ENCODE data around the gene CHCHD4.

CHCHD4 gene

GRCh38 chr3:14124615-14125192 lies at the start of gene CHCHD4, which contains the start of gene TMEM43:
Gene CHCHD4, minus strand, starts transcription at chr3:14124870. Its CDS starts 194 bp downstream, at chr3:14124676.
Gene TMEM43, plus strand, starts transcription at chr3:14125052. Its CDS starts 142 bp downstream, at chr3:14125194.
- DNase-seq, result peak; percentile 96 to 98

DNA sequence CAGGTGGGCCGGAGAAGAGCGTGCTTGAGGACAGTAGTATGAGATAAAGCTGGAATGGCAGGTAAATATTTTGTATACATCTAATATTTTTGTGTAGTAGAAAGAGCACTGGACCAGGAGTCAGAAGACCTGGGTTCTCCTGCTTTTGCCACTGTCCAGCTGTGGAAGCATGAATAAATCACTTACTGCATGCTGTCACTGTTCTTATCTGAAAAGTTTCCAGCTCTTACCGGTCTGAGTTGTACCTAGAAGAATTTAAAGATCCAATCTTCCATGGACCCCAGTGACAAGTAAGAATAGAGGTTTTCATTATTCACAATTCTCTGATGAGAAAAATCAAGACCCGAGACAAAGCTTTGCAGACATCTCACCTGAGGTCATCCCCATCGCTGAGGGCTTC lies 47.8 kb upstream of the CHCHD4 start:
- DNase-seq, result no peak

GRCh38 chr3:14170531-14171159 lies 46.0 kb upstream of the CHCHD4 start:
- DNase-seq, result no peak

GRCh38 chr3:14169871-14170270 lies 45.2 kb upstream of the CHCHD4 start:
- DNase-seq, result no peak

DNA sequence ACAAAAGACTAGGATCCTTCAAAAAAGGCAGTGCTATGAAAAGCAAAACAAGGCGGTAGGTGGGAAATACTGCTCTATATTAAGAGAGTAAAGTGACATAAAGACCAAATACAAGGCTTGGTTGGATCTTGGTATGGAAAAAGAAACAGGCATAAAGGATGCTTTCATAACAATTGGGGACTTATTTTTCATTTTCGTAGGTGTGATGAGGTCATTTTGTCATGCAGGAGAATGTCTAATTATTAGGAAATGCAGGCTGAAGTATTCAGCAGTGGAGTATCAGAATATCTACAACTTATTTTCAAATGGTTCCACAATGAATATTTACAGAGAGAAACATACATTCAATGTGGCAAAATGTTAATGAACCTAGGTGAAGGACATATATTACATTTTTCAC lies 44.8 kb upstream of the CHCHD4 start:
- no peak for DNase-seq

GRCh38 chr3:14166877-14167603 lies 42.4 kb upstream of the CHCHD4 start:
- no peak for DNase-seq

DNA sequence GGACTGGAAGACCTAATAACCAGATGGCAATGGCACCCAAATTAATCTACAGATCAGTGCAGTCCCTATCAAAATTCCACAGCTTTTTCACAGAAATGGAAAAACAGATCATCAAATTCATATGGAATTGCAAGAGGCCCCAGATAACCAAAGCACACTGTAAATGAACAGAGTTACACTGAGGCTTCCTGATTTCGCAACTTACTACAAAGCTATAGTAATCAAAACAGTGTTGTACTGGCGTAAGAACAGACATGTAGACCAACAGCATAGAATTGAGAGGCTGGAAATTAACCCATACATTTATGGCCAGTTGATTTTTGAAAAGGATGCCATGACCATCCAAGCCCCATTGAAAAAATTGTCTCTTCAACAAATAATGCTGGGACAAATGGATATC lies 37.5 kb upstream of the CHCHD4 start:
- DNase-seq, result no peak

DNA sequence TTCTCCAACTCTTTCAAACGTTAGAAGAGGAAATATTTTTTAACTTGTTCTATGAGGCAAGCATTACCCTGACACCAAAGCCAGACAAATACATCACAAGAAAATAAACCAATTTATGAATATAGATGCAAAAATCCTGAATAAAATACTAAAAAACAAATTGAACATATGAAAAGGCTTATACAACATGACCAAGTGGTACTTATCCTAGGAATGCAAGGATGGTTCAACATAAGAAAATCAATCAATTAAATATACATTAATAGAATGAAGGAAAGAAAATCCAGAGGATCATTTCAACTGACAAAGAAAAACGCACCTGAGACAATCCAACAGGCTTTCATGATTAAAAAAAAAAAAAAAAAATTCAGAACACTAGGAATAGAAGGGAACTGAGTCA lies 36.6 kb upstream of the CHCHD4 start:
- DNase-seq, result no peak

GRCh38 chr3:14159426-14159825 lies 34.8 kb upstream of the CHCHD4 start:
- DNase-seq, result no peak

GRCh38 chr3:14158370-14158769 lies 33.7 kb upstream of the CHCHD4 start:
- DNase-seq, result no peak

- no peak for DNase-seq
Observed at GRCh38 chr3:14157951-14158350, 33.3 kb upstream of the CHCHD4 start.

DNA sequence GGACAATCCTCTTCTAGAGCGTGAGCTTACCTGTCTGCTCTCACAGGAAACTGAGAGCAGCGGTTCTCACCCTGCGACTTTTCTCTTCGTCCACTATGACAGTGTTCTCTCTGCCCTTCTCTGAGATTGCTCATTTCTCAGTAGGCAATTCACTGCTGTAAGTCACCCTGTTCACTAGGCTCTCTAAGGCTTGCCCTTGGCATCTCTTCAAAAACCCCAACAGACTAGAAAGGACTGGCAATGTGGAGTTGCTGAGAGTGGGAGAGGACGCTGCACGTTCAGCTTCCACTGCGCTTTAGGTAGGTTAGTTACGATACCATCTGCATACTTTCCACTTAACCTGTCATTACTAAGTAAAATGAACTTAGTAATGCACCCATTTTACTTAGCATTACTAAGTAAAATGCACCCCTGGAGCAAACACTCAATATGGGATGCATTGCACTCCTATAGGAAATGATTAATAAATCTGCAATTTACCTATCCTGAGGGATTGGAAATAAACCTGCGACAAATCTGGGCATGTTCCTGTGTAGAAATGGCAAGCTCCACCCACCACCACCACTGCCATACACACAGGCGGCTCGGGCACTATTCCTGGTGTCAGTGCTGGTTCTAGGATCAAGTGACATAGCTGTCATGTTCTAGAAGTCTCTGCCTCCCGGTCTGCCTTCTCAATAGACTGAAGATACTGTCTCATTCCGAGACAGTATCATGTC lies 32.3 kb upstream of the CHCHD4 start:
- no peak for DNase-seq

GRCh38 chr3:14156201-14156600 lies 31.5 kb upstream of the CHCHD4 start:
- no peak for DNase-seq

DNA sequence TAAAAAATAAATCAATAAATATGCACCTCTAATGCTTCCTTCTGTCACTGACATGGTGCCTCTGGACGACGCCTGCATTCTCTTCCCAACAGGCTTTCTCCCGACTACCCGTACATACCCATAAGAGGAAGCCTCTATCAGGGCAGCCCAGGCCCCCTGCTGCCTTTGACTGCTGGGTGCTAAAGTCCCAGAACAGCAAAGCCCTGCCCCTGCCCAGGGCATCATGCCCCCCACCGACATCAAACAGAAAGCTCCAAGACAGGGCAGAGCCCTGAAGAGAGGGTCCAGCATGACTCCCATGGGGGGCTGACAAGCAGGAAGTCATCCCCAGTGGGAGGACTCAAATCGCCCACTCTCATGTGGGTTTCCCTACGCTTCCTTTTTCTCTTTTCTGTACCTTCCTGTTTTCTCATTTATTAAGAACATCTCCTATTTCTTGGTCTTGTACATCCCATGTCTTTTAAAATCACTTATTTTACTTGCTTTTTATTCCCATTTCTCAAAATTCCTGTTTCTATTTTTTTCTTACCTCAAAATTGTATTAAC lies 30.3 kb upstream of the CHCHD4 start:
- DNase-seq, result no peak

GRCh38 chr3:14154276-14154675 lies 29.6 kb upstream of the CHCHD4 start:
- DNase-seq, result no peak

DNA sequence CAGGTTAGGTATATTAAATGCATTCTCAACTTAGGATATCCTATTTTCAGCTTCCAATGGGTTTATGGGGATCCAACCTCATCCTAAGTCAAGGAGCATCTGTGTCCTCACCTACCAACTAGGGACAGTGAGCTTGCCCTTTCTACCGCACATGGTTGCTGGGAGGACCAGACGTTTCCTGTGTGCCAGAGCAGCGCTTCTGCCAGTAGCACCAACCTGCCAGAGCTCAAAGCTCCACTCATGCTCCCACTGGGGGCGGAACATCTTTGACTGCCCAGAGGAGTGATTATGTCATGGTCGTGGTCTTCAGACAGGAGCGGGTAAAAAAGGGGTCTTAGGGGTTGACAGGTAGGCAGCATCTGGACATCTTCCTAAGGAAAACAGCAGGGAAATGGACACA lies 29.0 kb upstream of the CHCHD4 start:
- DNase-seq, result no peak

DNA sequence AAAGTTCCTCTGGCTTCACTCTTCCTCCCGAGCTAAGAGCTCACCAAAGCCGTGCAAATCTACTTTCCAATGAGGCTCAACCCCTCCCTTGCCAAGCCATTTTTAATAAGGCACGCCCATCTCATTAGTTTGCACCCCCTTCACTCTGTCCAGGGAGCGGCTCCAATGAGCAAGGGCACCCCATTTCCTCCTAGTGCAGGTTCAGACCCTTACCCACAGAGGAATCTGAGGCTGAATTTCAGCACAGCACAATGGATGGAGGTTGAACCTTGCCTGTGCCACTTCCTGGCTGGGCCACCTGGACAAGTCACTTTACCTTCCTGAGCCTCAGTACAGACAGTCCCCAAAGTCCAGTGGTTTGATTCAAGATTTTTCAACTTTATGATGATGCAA lies 28.3 kb upstream of the CHCHD4 start:
- no peak for DNase-seq

DNA sequence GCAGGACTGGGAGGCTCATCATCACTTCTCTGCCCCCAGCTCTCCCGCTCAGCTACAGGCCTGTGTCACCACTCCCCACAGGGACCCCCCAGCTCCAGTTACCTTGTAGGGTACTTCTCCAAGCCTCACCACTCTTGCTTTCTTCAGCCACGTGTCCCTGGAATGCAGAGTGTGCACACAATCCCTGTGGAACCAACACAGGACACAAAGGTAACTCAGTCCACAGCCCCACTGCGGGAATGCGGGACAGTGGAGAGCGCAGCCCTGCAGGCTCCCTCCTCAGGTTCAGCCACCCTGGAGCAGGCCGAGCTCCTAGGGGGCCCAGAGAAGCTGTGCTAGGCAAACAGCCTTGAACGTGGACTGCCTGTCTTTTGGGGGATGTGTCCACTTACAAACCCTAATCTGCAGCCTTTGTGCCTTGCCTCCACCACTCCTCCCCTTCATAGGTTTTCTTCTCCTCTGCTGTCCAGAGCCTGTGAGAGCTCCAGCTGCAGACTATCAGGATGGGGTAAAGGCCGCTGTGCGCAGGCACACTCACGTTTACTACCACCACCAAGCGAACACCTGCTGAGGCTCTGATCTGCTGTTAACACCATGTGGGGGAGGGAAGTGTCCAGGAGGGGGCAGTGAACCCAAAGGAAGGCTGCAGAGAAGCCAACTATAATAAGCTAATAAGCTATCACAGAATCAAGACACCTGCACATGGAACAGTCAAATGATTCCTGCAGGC lies 27.7 kb upstream of the CHCHD4 start:
- DNase-seq, result no peak

DNA sequence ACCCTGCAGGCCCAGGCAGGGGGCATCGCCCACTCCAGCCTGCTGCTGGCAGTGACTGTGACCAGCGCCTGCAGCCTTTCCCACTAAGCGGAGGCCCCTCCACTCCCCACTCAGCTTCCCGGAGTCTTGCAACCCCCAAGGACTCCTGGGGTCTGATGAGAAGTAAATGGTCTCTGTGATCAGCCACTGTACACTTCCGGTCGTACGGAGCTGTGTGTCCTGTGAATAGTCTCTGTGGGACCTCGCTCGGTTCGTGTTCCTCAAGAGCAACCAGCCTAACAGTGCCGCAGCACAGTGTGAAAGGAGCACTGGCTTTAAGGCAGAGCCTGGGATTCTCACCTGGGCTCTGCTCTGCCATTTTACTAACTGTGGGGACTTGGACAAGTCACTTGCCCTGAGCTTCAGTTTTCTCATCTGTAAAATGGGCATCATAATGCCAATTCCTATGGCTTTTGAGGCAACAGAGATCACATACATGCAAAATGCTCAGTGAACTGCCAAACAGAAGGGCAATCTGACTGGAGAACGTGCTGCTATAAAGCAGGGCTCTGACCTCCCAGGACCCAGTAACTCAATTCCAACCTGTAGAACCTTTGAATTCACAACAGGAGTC lies 26.9 kb upstream of the CHCHD4 start:
- DNase-seq, result no peak

DNA sequence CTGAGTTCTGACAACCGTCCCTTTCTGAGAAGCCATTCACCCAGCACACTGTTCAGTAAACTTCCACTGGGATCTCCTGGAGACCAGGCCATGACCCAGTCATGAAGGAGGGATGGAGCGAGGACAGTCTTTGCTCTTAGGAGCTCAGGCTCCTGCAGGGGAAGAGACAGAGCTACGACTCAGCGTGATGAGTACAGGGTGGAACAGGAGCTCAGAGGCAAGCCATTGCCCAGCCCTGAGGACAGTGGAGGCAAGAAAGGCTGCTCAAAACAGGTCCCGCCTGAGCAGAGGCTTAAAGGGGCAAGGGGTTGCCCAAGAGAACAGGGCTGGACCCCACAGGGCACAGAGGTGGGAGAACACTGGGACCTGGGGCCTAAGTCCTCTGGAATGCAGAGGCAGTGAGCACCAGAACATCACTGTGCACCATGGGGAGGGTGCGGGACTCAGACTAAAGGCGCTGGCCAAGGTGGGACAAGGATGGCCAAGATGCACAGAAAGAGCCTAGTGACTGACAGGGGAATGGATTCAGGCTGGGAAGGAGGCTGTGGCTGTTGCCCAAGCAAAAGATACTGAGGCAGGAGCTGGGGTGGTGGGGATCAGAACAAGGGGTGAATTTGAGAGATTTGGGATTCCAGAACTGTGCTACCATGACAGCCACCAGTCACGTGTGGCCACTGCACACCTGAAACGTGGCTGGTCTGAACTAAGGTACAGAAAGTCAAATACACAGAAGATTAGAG lies 26.0 kb upstream of the CHCHD4 start:
- no peak for DNase-seq

GRCh38 chr3:14150078-14150477 lies 25.4 kb upstream of the CHCHD4 start:
- no peak for DNase-seq
